Brain pericyte (primary cell): ENCODE measurements around the gene SNX9.
"Not testable (repeated sequence)": the region's sequence is repeated elsewhere in the genome, so short reads cannot be mapped to it uniquely, and the experiment has no call there.

Source experiments
- DNase-seq: peaks from one replicate; pipeline ENCODE4 v3.0.0-alpha.2; 2012; ENCODE audit warnings: low read depth, low spot score

SNX9 gene

DNA sequence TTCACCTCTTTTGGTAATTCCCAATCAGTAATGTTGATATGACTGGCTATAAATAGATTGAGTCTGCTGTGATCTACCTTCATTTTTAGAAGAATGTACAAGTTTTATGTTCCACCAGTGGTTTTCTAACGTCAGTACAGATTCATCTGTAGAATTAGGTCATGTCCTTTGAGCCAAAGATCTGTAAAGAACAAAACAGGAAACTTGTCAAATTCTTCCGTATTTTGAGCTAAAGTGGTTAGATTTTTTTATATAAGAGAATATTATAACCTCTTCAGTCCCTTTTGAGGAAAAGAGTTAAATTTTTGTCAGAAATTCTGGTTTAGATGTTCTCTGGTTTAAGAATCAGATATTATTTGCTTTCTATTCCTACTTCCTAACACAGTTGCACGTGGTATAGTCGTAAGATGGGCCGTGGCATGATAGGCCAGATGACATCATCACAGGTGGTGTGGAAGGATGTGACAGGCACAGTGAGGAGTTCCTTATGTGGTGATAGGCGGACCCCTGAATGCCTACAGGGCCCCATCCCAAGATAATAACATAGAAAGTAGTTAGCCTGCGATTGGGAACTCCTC, 62.3 kb downstream of the SNX9 start:
- no peak for DNase-seq

DNA sequence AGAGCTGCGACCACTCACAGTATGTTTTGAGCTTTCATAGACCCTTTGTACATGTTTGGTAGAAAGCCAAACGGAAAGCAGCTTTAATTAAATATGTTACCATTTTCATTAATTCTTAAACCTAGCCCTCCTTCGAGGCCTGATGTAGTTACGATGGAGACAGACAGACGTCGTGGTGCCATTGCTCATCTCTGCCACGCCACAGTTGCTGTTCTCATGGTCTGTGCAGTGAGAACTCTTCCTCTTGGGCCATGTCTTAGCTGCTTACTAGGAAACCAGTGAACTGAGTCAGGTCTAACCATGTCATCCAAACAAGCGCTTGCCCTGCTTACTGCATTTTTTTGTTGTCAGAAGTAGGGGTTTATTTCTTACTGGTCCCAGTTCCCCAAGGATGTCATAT, 62.8 kb downstream of the SNX9 start:
- no peak for DNase-seq

DNA sequence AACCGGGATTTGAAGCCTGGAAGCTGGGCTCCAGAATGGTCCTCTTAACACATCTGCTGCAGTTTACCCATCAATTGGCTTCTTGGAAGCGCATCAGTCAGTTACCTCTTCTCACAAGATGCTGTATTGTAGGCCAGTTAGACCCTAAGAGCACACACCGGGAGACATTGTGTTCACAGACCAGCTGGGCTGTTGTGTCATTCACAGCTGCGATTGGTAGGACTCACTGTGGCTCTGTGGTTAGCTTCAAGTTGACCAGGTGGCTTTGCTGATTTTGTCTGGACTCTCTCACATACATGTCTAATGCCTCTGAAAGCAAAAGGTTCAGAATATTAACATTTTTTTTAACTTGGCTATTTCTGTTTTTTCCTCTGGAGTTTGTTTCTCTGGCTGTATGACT, 64.8 kb downstream of the SNX9 start:
- no peak for DNase-seq

DNA sequence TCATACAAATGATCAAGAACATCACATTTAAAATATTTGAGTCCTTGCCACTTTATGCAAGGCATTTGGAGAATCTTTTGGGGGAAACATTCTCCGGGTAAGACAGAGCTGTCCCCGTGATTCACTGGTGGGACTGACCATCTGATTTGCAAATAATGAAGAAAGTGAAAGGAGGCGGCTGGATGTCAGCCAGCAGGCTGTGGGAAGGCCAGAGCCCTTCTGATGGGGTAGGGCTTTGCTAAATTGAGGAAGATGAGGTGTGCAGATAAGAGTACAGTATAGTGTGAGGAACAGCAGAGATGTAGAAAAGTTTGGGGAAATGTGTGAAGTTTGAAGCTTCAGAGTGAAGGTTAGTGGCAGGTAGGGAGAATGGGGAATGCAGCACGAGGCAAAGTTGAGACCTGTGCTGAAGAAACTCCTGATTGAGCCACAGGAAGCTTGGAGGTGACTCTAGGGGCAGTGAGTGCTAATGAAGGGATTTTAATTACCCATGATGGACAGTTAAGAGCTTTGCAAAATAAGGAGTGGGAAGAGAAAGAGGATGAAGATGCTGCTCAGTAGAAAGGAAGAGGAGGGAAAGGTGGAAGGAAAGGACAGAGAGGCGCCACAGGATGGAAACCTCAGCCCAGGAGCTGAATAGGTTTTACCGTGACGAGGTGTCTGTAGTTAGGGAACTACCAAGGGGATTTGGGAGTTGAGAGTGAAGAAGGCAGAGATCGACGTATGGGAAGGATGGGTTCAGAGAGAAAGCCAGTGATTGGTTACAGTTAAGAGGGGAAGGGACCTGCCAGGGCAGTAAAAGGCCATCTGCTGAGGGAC, 68.7 kb downstream of the SNX9 start:
- DNase-seq, result no peak

DNA sequence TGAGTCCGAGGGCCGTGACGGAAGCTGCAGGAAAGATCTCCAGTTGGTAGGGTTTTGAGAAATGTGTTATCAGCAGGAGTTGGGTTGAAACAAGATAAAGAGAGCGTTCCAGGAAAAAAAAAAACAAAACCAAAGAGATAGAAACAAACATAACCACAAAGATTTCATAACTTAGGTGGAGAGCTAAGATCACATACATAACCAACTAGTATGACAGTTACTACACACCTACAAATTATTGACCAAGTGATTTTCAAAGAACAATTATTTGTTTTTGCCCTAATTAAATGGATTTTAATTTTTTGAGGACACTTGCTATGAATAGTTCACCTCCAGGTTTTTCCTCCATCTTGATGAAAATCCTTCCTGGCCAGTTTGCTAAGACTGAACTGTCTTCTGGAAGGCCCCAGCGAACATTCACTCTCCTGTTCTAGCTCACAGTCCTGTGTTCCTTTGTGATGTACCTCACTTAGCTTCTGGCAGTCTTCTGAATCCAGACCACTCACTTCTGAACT, 69.4 kb downstream of the SNX9 start:
- DNase-seq, result no peak

DNA sequence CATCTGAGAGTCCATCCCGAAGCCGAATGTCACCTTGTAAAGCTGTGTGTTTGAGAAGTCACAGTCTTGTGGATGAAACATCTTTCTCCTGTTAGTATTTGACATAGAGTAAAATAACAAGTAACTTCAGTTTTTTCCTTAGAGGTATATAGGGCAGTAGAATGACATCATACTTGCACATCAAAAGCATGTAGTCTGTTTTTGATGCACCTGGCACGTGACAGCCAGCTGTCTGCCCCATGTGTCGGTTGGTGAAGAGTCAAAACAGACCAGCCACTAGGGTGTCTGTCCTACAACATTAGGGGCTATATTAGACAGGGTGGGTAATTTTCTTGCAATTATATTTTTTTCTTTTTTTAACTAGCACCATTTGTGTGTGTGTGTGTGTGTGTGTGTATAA, 70.2 kb downstream of the SNX9 start:
- DNase-seq, result no peak

DNA sequence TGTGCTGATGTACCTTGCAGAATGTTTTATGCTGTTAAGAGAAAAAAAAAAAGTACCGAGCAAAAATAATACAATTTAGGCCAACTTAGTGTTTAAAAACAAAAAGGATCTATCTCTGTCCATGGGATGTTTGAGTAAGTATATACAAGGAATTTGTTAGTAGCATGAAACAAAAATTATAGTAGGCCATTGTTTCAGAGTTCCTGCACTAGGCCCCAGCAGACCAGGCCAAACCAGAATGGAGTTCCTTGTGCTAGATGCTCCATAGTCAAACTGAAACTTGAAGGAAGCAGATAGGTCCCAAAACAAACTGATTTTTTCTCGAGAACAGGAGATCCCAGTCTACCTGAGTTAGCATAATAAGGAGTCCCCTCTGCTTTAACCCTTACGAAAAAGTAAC, 72.5 kb downstream of the SNX9 start:
- no peak for DNase-seq

DNA sequence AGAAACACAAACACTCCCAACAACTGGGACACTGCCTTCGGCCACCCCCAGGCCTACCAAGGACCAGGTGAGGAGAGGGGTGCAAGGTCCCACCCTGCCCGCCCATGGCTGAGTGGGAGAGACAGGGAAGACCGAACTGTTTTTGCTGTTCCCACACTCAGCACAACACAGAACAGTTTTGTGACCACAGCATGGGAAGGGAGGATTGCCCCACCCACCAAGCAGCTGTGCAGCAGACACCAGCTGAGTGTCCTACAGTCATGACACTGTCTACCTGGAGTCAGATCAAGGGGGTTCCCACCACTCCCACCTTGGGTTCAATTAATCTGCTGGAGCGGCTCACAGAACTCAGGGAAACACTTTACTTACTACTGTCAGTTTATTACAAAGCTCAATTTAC, 73.9 kb downstream of the SNX9 start:
- no peak for DNase-seq

DNA sequence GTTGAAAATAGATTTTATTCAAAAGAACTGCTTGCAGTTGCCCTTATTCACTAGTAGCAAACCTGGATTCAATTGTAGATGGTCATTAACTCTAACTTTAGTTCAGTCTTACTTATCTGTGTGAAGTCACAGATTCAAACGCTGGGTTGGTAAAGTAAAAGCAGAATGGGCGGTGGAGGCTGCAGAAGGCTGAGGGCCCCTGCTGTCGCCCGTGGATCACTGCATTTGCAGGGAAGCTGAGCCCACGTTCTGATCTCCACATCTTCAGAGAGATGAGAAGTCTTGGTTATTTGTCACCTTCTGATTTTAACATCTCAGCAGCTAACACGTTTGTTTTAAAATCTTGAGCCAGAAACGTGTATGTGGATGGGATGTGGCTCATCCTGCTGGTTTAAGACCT, 75.1 kb downstream of the SNX9 start:
- DNase-seq, result no peak

DNA sequence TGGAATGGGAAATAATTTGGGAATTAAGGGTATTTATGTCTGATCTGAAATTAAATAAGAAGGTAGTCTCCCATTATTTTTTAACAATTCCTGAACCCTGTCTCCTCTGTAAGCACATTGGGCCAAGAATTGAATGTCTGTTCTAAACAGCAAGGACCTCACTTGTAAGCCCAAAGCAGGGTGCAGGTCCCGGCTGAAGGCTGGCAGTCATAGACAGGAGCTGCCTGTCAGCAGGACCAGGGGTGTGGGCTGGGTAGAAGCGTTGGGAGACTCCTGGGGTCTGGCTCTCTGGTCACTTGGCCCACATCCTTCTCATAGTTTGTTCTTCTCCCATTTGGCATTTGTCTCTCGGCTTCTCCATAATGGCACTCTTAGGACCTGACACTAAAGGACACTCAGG, 75.6 kb downstream of the SNX9 start:
- no peak for DNase-seq

DNA sequence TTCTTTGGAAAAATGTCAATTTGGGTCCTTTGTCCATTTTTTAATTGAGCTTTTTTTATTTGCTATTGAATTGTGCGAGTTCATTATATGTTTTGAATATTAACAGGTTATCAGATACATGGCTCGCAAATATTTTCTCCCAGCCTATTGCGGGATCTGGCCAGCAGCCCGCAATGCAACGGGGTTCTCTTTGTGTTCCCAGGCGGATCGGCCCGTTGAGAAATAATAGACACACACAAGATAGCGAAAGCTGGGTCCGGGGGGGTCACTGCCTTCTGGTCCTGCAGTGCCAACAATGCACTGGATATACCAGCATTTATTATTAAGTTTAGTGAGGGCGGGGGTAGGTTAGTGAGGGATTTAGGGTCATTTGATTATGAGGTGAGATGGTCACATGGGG, 77.2 kb downstream of the SNX9 start:
- not testable (repeated sequence) for DNase-seq

DNA sequence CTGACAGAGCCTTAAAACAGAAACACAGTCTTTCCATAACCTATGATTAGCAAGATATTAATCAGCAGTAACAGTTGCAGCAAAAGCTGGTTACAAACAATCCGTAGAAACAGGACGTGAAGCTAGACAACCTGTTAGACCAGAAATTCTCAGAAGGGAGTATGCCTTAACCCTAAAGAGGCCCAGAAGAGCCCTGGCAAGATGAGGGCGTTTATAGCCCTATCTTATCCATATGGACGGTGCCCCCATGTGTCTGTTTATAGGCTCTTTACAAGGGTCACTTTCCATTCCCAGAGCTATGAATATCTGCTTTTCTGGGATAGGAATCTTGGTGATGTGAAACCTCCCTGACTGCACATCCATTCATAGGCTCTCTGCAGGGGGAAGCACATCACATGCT, 77.7 kb downstream of the SNX9 start:
- DNase-seq, result not testable (repeated sequence)

DNA sequence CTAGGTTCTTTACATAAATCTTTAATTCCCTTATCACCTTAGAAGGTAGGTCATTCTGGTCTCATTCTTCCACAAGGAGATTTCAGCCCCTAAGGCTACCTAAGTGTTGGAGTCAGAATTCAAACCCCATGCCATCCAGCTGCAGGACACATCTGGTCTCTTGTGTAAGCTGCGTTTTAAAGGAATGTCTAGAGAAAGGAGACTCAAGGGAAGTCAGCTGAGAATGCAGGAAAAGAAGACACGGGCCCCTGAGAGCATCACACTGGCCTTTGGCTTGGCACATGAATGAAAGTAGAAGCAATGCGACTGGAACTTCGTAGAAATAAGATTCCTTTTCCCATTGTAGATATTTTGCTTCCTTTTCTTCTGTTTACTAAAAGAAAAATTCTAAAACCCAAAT, 82.0 kb downstream of the SNX9 start:
- no peak for DNase-seq

DNA sequence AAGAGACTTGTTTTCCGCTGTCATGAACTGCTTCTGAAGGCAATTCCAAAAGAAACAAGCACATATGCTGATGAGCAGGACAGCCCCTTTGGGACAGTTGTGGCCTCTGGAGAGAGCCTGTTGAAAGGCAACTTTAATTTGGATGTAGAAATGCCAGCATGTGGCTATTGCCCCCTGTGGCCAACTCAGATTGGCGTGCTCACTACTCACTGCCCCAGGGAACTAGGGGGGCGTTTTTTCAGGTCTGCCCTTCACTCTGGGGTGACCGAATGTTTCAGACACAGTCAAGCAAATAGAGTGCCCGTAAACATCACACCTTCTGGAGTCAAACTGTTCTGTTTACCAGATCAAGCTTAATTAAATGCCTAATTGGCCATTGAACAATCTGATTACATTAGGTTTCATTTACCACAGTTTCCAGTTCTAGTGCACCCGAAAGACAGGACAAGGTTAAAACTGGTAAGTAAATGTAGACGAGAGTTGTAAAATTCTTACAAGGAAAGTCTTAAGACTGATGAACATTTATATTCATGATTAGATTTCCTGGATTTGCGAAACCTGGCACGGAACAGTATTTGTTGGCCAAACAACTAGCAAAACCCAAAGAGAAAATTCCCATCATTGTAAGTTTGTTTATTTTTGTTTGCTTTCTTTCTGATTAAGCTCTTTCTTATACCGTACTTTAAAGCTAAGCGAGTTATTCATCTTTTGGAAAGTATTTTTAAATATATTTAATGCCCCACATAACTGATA, 82.7 kb downstream of the SNX9 start:
- no peak for DNase-seq

DNA sequence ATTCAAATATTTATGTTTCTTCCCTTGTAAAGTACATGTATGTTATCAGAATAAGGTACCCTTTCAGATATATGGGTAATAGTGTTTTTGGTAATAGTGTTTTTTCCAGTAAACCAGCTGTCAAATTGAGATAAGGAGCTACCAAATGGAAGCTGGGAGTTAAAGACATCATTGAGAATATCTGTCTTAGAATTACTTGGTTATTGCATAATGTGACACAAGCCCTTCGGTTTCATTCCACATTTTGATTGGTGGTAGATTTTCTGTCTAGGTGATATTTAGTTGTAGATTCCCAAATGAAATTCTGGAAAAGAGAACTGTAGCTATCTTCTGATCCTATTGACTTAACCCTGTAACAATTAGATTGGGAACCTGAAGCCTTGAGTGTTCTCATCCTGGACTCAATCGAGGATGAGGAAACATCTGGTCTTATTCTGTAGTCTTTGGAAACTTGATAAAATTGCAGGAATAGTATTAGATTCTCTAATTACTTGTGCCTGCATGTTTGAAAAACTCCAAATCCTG, 83.6 kb downstream of the SNX9 start:
- no peak for DNase-seq

DNA sequence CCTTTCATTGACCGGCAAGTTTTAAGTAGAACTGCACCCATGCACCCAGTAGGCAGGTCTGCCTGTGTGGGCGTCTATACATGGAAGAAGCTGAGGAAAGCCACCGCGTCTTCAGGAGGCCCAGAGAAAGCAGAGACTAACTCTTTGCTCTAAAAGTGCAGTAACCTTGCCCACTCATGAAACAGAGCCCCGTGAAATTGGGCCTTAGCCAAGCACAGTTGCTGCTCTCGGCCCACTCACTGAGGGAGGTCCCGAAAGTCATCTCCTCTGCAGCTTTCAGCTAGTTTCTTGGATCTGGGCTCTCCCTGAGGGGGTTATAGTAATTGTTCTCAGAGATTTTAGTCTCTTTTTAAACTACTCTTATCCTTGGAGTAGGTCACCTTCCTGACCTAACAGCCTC, 84.6 kb downstream of the SNX9 start:
- DNase-seq, result no peak

DNA sequence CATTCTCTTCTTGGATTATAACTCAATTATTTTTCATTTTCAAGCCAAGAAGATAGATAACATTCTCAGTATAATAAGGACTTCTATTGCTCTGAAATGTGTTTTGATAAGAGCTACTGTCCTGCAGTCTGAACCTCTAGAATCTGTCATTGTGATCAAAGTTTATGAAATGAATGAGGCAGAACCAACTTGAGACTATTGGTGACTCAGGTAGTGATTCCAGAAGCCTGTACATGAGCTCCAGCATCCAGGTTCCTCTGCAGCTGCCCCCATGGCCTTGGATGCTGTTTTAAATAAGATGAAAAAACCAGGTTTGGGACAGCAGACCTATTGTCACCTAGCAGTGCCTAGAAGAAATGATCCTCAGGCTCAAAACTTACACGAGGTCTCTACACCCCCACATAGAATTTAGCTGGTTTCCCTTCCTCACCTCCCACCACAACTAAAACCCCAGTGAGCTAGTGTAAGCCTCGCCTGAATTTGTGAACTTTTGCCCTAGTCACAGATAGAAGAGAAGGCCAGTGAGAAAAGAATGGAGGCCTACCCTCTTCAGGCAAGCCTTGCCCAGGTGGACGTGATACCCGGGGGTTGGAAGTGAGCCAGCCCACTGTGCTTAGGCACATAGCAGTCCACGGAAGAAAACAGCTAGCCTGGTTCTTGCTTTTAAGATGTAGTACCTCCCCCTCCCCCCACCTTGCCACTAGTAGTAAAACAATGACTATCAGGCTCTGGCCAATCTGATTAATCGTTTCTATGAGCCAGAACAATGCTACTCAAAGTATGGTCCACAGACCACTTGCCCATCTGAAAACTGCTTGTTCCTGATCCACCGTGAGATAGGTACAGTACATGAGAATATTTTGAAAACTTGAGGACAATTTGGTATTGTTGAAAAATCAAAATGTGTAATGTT, 85.6 kb downstream of the SNX9 start:
- DNase-seq, result no peak

DNA sequence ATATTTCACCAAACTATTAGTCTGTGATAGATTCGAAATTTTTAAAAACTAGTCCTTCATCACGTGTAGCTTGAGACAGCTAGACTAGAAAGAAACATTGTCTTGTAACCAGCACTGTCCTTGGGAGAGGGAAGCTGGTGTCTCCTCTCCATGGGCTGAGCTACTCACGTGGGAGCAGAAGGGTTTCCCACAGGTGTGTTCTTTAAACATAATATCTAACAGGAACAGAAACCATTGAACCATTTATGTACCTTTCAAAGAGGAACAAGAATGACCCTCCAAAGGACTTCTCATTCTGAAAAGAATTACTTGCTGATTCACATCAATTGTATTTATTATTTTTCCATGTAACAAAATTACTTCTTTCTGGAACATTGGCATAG, 86.2 kb downstream of the SNX9 start:
- DNase-seq, result no peak

DNA sequence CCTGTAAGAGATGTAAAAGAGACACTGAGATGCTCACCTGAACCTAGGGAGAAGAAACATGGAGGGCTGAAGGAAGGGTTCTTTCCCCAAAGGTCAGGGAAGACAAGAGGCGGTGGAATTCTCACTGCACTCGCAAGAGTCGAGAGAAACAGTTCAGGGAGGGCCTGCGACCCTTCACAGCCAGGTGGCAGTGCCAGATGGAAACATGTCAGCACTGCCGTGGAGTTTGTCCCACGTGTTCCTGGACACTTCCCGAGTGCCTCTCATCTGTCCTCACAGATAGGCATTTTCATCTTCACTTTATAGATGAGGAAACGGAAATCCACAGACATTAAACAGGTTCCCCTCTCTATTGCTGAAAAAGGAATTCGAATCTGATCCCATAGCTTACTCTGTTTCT, 88.2 kb downstream of the SNX9 start:
- DNase-seq, result no peak

DNA sequence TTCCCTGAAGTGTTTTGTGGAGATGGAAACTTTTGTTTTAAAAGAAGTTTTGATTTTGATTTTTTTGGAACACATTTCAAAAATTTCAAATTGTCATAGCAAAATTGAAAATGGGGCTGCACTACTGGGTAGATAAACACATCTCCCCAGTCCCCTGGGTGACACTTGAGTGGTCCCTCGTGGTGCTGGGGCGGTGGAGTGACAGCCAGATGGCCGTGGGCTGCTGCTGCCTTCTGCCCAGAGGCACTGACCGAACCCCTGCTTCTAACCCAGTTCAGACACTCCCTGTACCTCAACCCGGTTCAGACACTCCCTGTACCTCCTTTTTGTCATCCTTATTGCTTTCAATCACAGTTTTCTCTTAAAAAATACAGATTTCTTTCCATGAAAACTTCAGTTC, 88.7 kb downstream of the SNX9 start:
- no peak for DNase-seq

DNA sequence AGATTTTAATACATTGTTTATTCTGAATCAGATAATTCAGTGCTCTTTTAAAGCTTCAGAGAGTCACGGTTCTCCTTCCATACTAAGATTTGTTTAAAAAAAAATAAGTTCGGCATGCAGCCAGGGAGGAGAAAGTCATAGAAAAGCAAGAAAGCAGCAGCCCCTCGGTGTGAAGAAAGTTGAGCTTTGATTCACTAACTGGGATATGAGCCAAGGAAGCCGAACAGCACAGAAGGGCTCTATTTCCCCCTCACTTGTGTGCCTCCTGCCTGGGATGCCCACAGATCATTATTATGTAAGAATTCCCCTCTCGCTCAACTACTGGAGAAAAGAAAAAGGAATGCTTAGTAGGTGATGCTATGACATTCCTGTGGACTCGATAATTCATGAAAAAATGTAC, 89.3 kb downstream of the SNX9 start:
- peak; percentile 78 for DNase-seq
